Measurements from ENCODE around the gene SEMA6A. TPM values are rescaled to one million over a fixed set of nuclear protein-coding genes. Genes with fewer than 3 reads are reported as not detected.

SEMA6A gene
- polyA plus RNA-seq, 2 of the 4 experiments (the other 2 are of a cell fraction), result 0.01 TPM; not detected in 1

- TF ChIP-seq CBX2 (IDR thresholded peaks at IDR 0.05; ENCODE audit: borderline replicate concordance, low read depth) (no peak), GATA3 (IDR thresholded peaks at IDR 0.05; ENCODE audit: borderline replicate concordance) (no peak)
These were observed 8.4 kb downstream of the SEMA6A start (continued) for GRCh38 chr5:116566251-116566650.

- no peak overlapping the region for H3K4me2 ChIP-seq
- TF ChIP-seq E2F6 (IDR thresholded peaks at IDR 0.05; ENCODE audit: borderline replicate concordance, low read depth) (no peak), ELK1 (IDR thresholded peaks at IDR 0.05; ENCODE audit: low read depth, low read length) (no peak), POLR2A (IDR thresholded peaks at IDR 0.05; ENCODE audit: low read length) (no peak), RCOR1 (IDR thresholded peaks at IDR 0.05; ENCODE audit: low read depth, low read length) (no peak), FOSB (CRISPR knock-in tag; IDR thresholded peaks at IDR 0.05) (no peak), CTCF (IDR thresholded peaks at IDR 0.05) (no peak), HOXB13 (CRISPR knock-in tag; IDR thresholded peaks at IDR 0.05; ENCODE audit: low read depth) (no peak), ZFP36 (IDR thresholded peaks at IDR 0.05; ENCODE audit: borderline replicate concordance, partially characterized antibody) (no peak), HDAC2 (IDR thresholded peaks at IDR 0.05) (no peak), CBX2 (IDR thresholded peaks at IDR 0.05; ENCODE audit: borderline replicate concordance, low read depth) (no peak), EHMT2 (IDR thresholded peaks at IDR 0.05; ENCODE audit: low read depth) (no peak), BCL3 (IDR thresholded peaks at IDR 0.05) (no peak), PHF8 (IDR thresholded peaks at IDR 0.05; ENCODE audit: borderline replicate concordance, low read depth) (no peak), NPAS2 (CRISPR knock-in tag; IDR thresholded peaks at IDR 0.05; ENCODE audit: borderline replicate concordance) (no peak), HOXA7 (CRISPR knock-in tag; IDR thresholded peaks at IDR 0.05) (no peak), KDM1A (IDR thresholded peaks at IDR 0.05; ENCODE audit: low read depth) (no peak), FOXS1 (CRISPR knock-in tag; IDR thresholded peaks at IDR 0.05) (no peak), HEYL (CRISPR knock-in tag; IDR thresholded peaks at IDR 0.05) (no peak), JUN (IDR thresholded peaks at IDR 0.05) (no peak), TFCP2L1 (CRISPR knock-in tag; IDR thresholded peaks at IDR 0.05) (no peak)
- ATAC-seq (no peak), FAIRE-seq (no peak), DNase-seq (ENCODE audit: low read depth in 1 of 2, low spot score in 1 of 2) (no peak)
- 40% methylated on average over 7 of the region's 7 CpGs for WGBS (ENCODE audit: missing lambda C conversion rate)
- no peak overlapping the region for H3K4me3 ChIP-seq
- no peak overlapping the region for H3K27ac ChIP-seq
- no peaks in the 10 kb centered on the region for H3K4me1 ChIP-seq
- H3K9me3 ChIP-seq, result no peaks in the 10 kb centered on the region
- ChIA-PET POLR2A (no interaction called here), CTCF (interaction anchor here (1.0 kb wide), 1 partner anchor 8 kb away, joined by 3 read pairs; no protein-coding TSS in a partner anchor)
These were observed 9.7 kb downstream of the SEMA6A start for GRCh38 chr5:116564756-116565490.

GRCh38 chr5:116564312-116564711 lies 10.3 kb downstream of the SEMA6A start:
- H3K9me3 ChIP-seq, result no peaks in the 10 kb centered on the region
- no peaks in the 10 kb centered on the region for H3K4me1 ChIP-seq
- TF ChIP-seq GATA3 (IDR thresholded peaks at IDR 0.05; ENCODE audit: borderline replicate concordance) (no peak), HOXB5 (CRISPR knock-in tag; IDR thresholded peaks at IDR 0.05) (no peak), ZC3H11A (IDR thresholded peaks at IDR 0.05) (no peak), FOSL2 (IDR thresholded peaks at IDR 0.05) (no peak), FOSL2 (CRISPR knock-in tag; IDR thresholded peaks at IDR 0.05) (no peak), MAX (IDR thresholded peaks at IDR 0.05) (no peak), HOXB13 (CRISPR knock-in tag; IDR thresholded peaks at IDR 0.05; ENCODE audit: low read depth) (no peak), E2F6 (IDR thresholded peaks at IDR 0.05; ENCODE audit: borderline replicate concordance, low read depth) (no peak), SREBF2 (IDR thresholded peaks at IDR 0.05) (no peak)
- 30% methylated on average over 3 of the region's 3 CpGs for WGBS (ENCODE audit: missing lambda C conversion rate)
- no peak for ATAC-seq
- no peak for DNase-seq (ENCODE audit: low read depth in 1 of 2, low spot score in 1 of 2)
- no peak overlapping the region for H3K4me2 ChIP-seq
- H3K4me3 ChIP-seq, result no peak overlapping the region
- CTCF ChIA-PET, result no interaction called here
- FAIRE-seq, result no peak
- no peak overlapping the region for H3K27ac ChIP-seq
- POLR2A ChIA-PET, result no interaction called here

Measured in A549 (cell line).